DND-41 (cell line): ENCODE data around the gene PHRF1.

Experiments
- ATAC-seq: fragments of 200-7000 bp; cut with Tn5 transposase; 3 replicates; pipeline ENCODE4 v1.9.1; 2021; ENCODE audit warnings: low read depth; ENCODE audit not compliant: insufficient read depth
- DNase-seq: peaks from one replicate; pipeline ENCODE4 v3.0.0-alpha.2; 2020
- H2AFZ ChIP-seq: 2 replicates; pipeline ENCODE4 v1.6.0; 2012; ENCODE audit warnings: low read depth, low read length
- H3K27ac ChIP-seq: 2 replicates; pipeline ENCODE4 v1.5.1; 2012; ENCODE audit warnings: low read length, inconsistent platforms
- H3K27me3 ChIP-seq: fragments of 200-600 bp; sonication (generic); 2 replicates; pipeline ENCODE4 v1.6.0; 2012; ENCODE audit warnings: low read length, mild to moderate bottlenecking, inconsistent platforms; ENCODE audit not compliant: insufficient read depth, poor library complexity
- H3K36me3 ChIP-seq: 2 replicates; pipeline ENCODE4 v1.5.1; 2012; ENCODE audit warnings: low read length, inconsistent platforms; ENCODE audit not compliant: insufficient read depth
- H3K4me1 ChIP-seq: 2 replicates; pipeline ENCODE4 v1.5.1; 2012; ENCODE audit warnings: mild to moderate bottlenecking, low read length; ENCODE audit not compliant: insufficient read depth
- H3K4me2 ChIP-seq: 2 replicates; pipeline ENCODE4 v1.6.0; 2012; ENCODE audit warnings: mild to moderate bottlenecking, moderate library complexity, low read length, inconsistent platforms; ENCODE audit not compliant: insufficient read depth
- H3K4me3 ChIP-seq, 2 experiments: fragments of 200-600 bp in 1 of 2; shearing (Covaris generic) in 1 of 2; 2 replicates each; pipeline ENCODE4 v1.5.1; 2012 to 2016; ENCODE audit warnings: inconsistent platforms in 2 of 2, low read length in 2 of 2, mild to moderate bottlenecking in 2 of 2, low read depth in 1 of 2, moderate library complexity in 1 of 2
- H3K79me2 ChIP-seq: 2 replicates; pipeline ENCODE4 v1.6.0; 2012; ENCODE audit warnings: low read length, inconsistent platforms; ENCODE audit not compliant: insufficient read depth
- H3K9ac ChIP-seq: 2 replicates; pipeline ENCODE4 v1.6.0; 2012; ENCODE audit warnings: low read depth, mild to moderate bottlenecking, inconsistent platforms, low read length, moderate library complexity
- H3K9me3 ChIP-seq: 2 replicates; pipeline ENCODE4 v1.5.1; 2012; ENCODE audit warnings: low read length, moderate library complexity, mild to moderate bottlenecking, inconsistent platforms; ENCODE audit not compliant: insufficient read depth, severe bottlenecking
- H4K20me1 ChIP-seq: 2 replicates; pipeline ENCODE4 v1.6.0; 2012; ENCODE audit warnings: low read length; ENCODE audit not compliant: insufficient read depth
- EZH2 ChIP-seq: IDR thresholded peaks from 3 replicates; pipeline ENCODE4 v1.6.1; 2012; ENCODE audit warnings: borderline replicate concordance, low read depth, mild to moderate bottlenecking, moderate library complexity, low read length, inconsistent platforms; ENCODE audit not compliant: severe bottlenecking
- TF ChIP-seq, protein P1 (sequence below): IDR thresholded peaks from 2 replicates; pipeline ENCODE4 v1.5.1; 2012; ENCODE audit warnings: borderline replicate concordance, low read length, moderate library complexity, mild to moderate bottlenecking; ENCODE audit not compliant: poor library complexity, severe bottlenecking; ENCODE audit errors: extremely low read depth

The PHRF1 gene

GRCh38 chr11:635945-636510 is 59.8 kb downstream of the PHRF1 start:
- H3K4me3 ChIP-seq = no peak overlapping the region
- no peaks in the 10 kb centered on the region for H3K79me2 ChIP-seq
- no peak overlapping the region for H3K9ac ChIP-seq
- no peaks in the 10 kb centered on the region for H3K4me1 ChIP-seq
- peaks cover 6% of the 10 kb centered on the region; the same call in 1 of the 2 replicates for H4K20me1 ChIP-seq
- H3K27ac ChIP-seq = no peak overlapping the region
- no peak overlapping the region for H3K4me2 ChIP-seq
- TF ChIP-seq, protein P1, sequence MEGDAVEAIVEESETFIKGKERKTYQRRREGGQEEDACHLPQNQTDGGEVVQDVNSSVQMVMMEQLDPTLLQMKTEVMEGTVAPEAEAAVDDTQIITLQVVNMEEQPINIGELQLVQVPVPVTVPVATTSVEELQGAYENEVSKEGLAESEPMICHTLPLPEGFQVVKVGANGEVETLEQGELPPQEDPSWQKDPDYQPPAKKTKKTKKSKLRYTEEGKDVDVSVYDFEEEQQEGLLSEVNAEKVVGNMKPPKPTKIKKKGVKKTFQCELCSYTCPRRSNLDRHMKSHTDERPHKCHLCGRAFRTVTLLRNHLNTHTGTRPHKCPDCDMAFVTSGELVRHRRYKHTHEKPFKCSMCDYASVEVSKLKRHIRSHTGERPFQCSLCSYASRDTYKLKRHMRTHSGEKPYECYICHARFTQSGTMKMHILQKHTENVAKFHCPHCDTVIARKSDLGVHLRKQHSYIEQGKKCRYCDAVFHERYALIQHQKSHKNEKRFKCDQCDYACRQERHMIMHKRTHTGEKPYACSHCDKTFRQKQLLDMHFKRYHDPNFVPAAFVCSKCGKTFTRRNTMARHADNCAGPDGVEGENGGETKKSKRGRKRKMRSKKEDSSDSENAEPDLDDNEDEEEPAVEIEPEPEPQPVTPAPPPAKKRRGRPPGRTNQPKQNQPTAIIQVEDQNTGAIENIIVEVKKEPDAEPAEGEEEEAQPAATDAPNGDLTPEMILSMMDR = no peak
- no peak for TF ChIP-seq EZH2
- no peaks in the 10 kb centered on the region for H3K9me3 ChIP-seq
- ATAC-seq = no peak
- H2AFZ ChIP-seq = no peak overlapping the region
- H3K36me3 ChIP-seq = peaks cover 14% of the 10 kb centered on the region
- no peak for DNase-seq
- H3K27me3 ChIP-seq = no peaks in the 10 kb centered on the region

DNA sequence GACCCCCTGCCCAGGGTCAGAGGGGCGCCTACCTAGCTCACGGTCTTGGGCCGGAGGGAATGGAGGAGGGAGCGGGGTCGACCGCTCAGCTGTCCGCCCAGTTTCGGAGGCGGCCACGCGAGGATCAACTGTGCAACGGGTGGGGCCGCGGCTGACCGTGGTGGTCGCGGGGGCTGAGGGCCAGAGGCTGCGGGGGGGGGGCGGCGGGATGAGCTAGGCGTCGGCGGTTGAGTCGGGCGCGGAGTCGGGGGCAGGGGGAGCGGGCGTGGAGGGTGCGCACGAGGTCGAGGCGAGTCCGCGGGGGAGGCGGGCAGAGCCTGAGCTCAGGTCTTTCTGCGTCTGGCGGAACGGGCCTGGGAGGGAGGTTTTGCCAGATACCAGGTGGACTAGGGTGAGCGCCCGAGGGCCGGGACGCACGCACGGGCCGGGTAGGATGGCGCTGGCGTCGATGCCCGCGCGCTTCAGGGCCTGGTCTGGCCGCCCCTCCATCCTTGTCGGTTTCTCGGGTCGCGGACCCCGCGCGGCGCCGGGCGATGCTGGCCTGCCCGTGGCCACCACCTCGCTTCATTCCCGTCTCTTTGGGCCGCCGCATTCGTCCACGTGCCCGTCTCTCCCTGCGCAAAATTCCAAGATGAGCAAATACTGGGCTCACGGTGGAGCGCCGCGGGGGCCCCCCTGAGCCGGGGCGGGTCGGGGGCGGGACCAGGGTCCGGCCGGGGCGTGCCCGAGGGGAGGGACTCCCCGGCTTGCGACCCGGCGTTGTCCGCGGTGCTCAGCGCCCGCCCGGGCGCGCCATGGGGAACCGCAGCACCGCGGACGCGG is 60.5 kb downstream of the PHRF1 start, which contains the start of gene DRD4:
Gene DRD4, plus strand, starts transcription at position 759 of the 822 bp plus-strand sequence. Its CDS starts 36 bp downstream, at position 795.
- Histone ChIP-seq H3K79me2 (no peaks in the 10 kb centered on the region), H3K4me2 (no peak within 1 kb of the TSS), H3K27me3 (no peaks in the 10 kb centered on the region), H4K20me1 (peaks cover 6% of the 10 kb centered on the region; the same call in 1 of the 2 replicates), H3K36me3 (peaks cover 21% of the 10 kb centered on the region), H3K4me1 (no peaks in the 10 kb centered on the region), H3K9ac (no peak within 1 kb of the TSS), H3K9me3 (no peaks in the 10 kb centered on the region), H2AFZ (no peak within 1 kb of the TSS), H3K27ac (no peak within 1 kb of the TSS), H3K4me3 (no peak within 1 kb of the TSS)
- TF ChIP-seq EZH2 = no peak
- TF ChIP-seq, protein P1 = no peak
- no peak for ATAC-seq
- no peak for DNase-seq

GRCh38 chr11:637333-637592 is 61.0 kb downstream of the PHRF1 start:
- Histone ChIP-seq H4K20me1 (peaks cover 10% of the 10 kb centered on the region), H3K27me3 (no peaks in the 10 kb centered on the region), H3K27ac (no peak overlapping the region), H3K79me2 (no peaks in the 10 kb centered on the region), H3K9ac (no peak overlapping the region), H2AFZ (no peak overlapping the region), H3K36me3 (peaks cover 26% of the 10 kb centered on the region), H3K9me3 (no peaks in the 10 kb centered on the region), H3K4me3 (no peak overlapping the region), H3K4me1 (no peaks in the 10 kb centered on the region), H3K4me2 (no peak overlapping the region)
- no peak for TF ChIP-seq EZH2
- TF ChIP-seq, protein P1 = no peak
- ATAC-seq (no peak), DNase-seq (no peak)
